CD4-positive, alpha-beta T cell (primary cell): Measurements from ENCODE around the gene NCKAP5. TPM values are rescaled to one million over a fixed set of nuclear protein-coding genes. Genes with fewer than 3 reads are reported as not detected.

Experiments used
- ATAC-seq: fragments of 200-7000 bp; cut with Tn5 transposase; one replicate; pipeline ENCODE4 v1.10.0; 2022; ENCODE audit warnings: mild to moderate bottlenecking; ENCODE audit not compliant: poor library complexity
- CTCF ChIA-PET: fragments of 350-600 bp; sonication (Branson Sonifier 250); formaldehyde crosslinking; loops from one replicate; lab custom pipeline; 2021; ENCODE audit warnings: antibody characterized with exemption, inconsistent platforms; lab: Charles Lee
- POLR2A ChIA-PET: fragments of 350-600 bp; sonication (Branson Sonifier 250); formaldehyde crosslinking; loops from one replicate; lab custom pipeline; 2021; ENCODE audit warnings: antibody characterized with exemption, inconsistent platforms; lab: Charles Lee
- DNase-seq, 14 experiments: peaks; one replicate each; pipeline ENCODE4 v3.0.0-alpha.2; 2013 to 2020; ENCODE audit warnings: mixed read lengths in 2 of 14
- H3K27ac ChIP-seq, 2 donors: one replicate each; pipeline versions ENCODE4 v1.5.1 to v1.7.0; 2013; ENCODE audit warnings: low read length in 2 of 2, low read depth in 1 of 2, mild to moderate bottlenecking in 1 of 2
- H3K27me3 ChIP-seq, 2 experiments: 1 replicate in 1 of 2; 2 replicates in 1 of 2; pipeline versions ENCODE4 v1.6.1 to v1.7.0; 2013; ENCODE audit warnings: low read length in 2 of 2, control low read depth in 1 of 2, mild to moderate bottlenecking in 1 of 2, moderate library complexity in 1 of 2; ENCODE audit not compliant: insufficient read depth in 2 of 2, control insufficient read depth in 1 of 2
- H3K36me3 ChIP-seq: one replicate; pipeline ENCODE4 v1.6.1; 2013; ENCODE audit warnings: low read length, control low read depth; ENCODE audit not compliant: insufficient read depth
- H3K4me1 ChIP-seq: one replicate; pipeline ENCODE4 v1.6.1; 2013; ENCODE audit warnings: low read length, control low read depth; ENCODE audit not compliant: insufficient read depth
- H3K4me3 ChIP-seq: one replicate; pipeline ENCODE4 v1.5.1; 2013; ENCODE audit warnings: mild to moderate bottlenecking, low read length, moderate library complexity
- H3K9me3 ChIP-seq, 2 experiments: 1 replicate in 1 of 2; 2 replicates in 1 of 2; pipeline versions ENCODE4 v1.6.1 to v1.7.0; 2013; ENCODE audit warnings: low read length in 2 of 2, mild to moderate bottlenecking in 2 of 2, control low read depth in 1 of 2, moderate library complexity in 1 of 2; ENCODE audit not compliant: control insufficient read depth in 1 of 2, insufficient read depth in 1 of 2
- H3K27ac Mint-ChIP-seq: one replicate; pipeline ENCODE4 v1.8.0; 2020; ENCODE audit warnings: mixed read lengths
- H3K27me3 Mint-ChIP-seq: one replicate; pipeline ENCODE4 v1.8.0; 2021; ENCODE audit warnings: mixed read lengths
- H3K36me3 Mint-ChIP-seq: one replicate; pipeline ENCODE4 v1.8.0; 2021; ENCODE audit warnings: low read depth, mixed read lengths
- H3K4me1 Mint-ChIP-seq: one replicate; pipeline ENCODE4 v1.8.0; 2021; ENCODE audit warnings: low read depth, mixed read lengths
- H3K4me3 Mint-ChIP-seq: one replicate; pipeline ENCODE4 v1.8.0; 2020; ENCODE audit warnings: mild to moderate bottlenecking, mixed read lengths
- H3K9me3 Mint-ChIP-seq: one replicate; pipeline ENCODE4 v1.8.0; 2020; ENCODE audit warnings: mixed read lengths
- CTCF ChIP-seq: fragments of 200-600 bp; IDR thresholded peaks from one replicate; pipeline ENCODE4 v1.8.0; 2022; ENCODE audit warnings: antibody characterized with exemption, mild to moderate bottlenecking
- intact Hi-C, 2 experiments: fragments of 100-400 bp; cut with DNase I in 1 of 2; cut with micrococcal nuclease in 1 of 2; formaldehyde crosslinking; loops; one replicate each; pipeline versions ENCODE4 v1.15.1 to v1.9.0; 2023 to 2025; cut with DNase I, micrococcal nuclease
- total RNA-seq, 174 experiments: library from RNA in 2 of 174; stranded (reverse) in 2 of 174; gene quantifications; one replicate each; pipeline ENCODE4 v1.2.3 and lab custom pipeline; 2021 to 2026

The NCKAP5 gene
- total RNA-seq, 2 experiments from 2014 or later = not detected

GRCh38 chr2:132936261-132936660 is 632.0 kb downstream of the NCKAP5 start:
- ChIA-PET CTCF (no interaction called here), POLR2A (no interaction called here)
- Mint-ChIP-seq H3K27me3 (peaks cover 6% of the 10 kb centered on the region), H3K36me3 (no peaks in the 10 kb centered on the region), H3K27ac (no peak overlapping the region), H3K4me1 (no peaks in the 10 kb centered on the region), H3K9me3 (no peaks in the 10 kb centered on the region), H3K4me3 (no peak overlapping the region)
- no peak overlapping the region for H3K27ac ChIP-seq
- intact Hi-C loops = no loop called here
- DNase-seq (no peak), ATAC-seq (no peak)
- no peak for TF ChIP-seq CTCF
- H3K4me3 ChIP-seq = no peak overlapping the region
- H3K27me3 ChIP-seq = no peaks in the 10 kb centered on the region
- H3K9me3 ChIP-seq = peaks cover 0 to 5% of the 10 kb centered on the region in 2 experiments
- no peaks in the 10 kb centered on the region for H3K4me1 ChIP-seq
- no peaks in the 10 kb centered on the region for H3K36me3 ChIP-seq

- H3K27ac ChIP-seq = no peak overlapping the region
- POLR2A ChIA-PET = no interaction called here
These were observed 638.5 kb downstream of the NCKAP5 start for GRCh38 chr2:132929786-132930185.

GRCh38 chr2:132923787-132924186 is 644.5 kb downstream of the NCKAP5 start:
- ATAC-seq (no peak), DNase-seq (no peak)
- H3K27ac Mint-ChIP-seq = no peak overlapping the region
- H3K27ac ChIP-seq = no peak overlapping the region
- peaks cover 3% of the 10 kb centered on the region for H3K9me3 Mint-ChIP-seq
- no peaks in the 10 kb centered on the region for H3K4me1 Mint-ChIP-seq
- POLR2A ChIA-PET = no interaction called here
- no peaks in the 10 kb centered on the region for H3K36me3 Mint-ChIP-seq
- CTCF ChIA-PET = no interaction called here
- TF ChIP-seq CTCF = no peak
- H3K27me3 Mint-ChIP-seq = no peaks in the 10 kb centered on the region
- H3K4me3 Mint-ChIP-seq = no peak overlapping the region
- H3K36me3 ChIP-seq = no peaks in the 10 kb centered on the region
- intact Hi-C loops = no loop called here
- no peaks in the 10 kb centered on the region for H3K27me3 ChIP-seq
- no peaks in the 10 kb centered on the region for H3K4me1 ChIP-seq
- peaks cover 0 to 6% of the 10 kb centered on the region in 2 experiments for H3K9me3 ChIP-seq
- H3K4me3 ChIP-seq = no peak overlapping the region

More at GRCh38 chr2:132929786-132930185, 638.5 kb downstream of the NCKAP5 start:
- Mint-ChIP-seq H3K4me1 (no peaks in the 10 kb centered on the region), H3K9me3 (peaks cover 3% of the 10 kb centered on the region), H3K27ac (no peak overlapping the region), H3K36me3 (no peaks in the 10 kb centered on the region), H3K4me3 (no peak overlapping the region), H3K27me3 (no peaks in the 10 kb centered on the region)
- Histone ChIP-seq H3K4me3 (no peak overlapping the region), H3K27me3 (no peaks in the 10 kb centered on the region), H3K36me3 (no peaks in the 10 kb centered on the region), H3K4me1 (no peaks in the 10 kb centered on the region), H3K9me3 (peaks cover 0 to 10% of the 10 kb centered on the region in 2 experiments)
- CTCF ChIA-PET = no interaction called here
- intact Hi-C loops = no loop called here
- TF ChIP-seq CTCF = no peak
- ATAC-seq (no peak), DNase-seq (no peak)
